A673 (cell line): ENCODE results near the gene ZNHIT6.

Source experiments
- CTCF ChIP-seq: fragments of 300-800, 200-600 bp; sonication (generic); conservative IDR thresholded peaks from 2 replicates; pipeline ENCODE4 v1.5.1; 2017; ENCODE audit warnings: low read depth, mild to moderate bottlenecking, antibody characterized with exemption, low read length, moderate library complexity, mixed read lengths
- EZH2 ChIP-seq: fragments of 200-600 bp; sonication (generic); IDR thresholded peaks from 2 replicates; pipeline ENCODE4 v1.6.1; 2017; ENCODE audit warnings: borderline replicate concordance, low read depth, mild to moderate bottlenecking, mixed read lengths, antibody characterized with exemption, low read length; ENCODE audit not compliant: poor library complexity, severe bottlenecking

- TF ChIP-seq CTCF (no peak), EZH2 (no peak)
Measured at GRCh38 chr1:85601901-85602300, 106.3 kb downstream of the ZNHIT6 start.
